Measurements from ENCODE around the gene VSIR.

The VSIR gene

GRCh38 chr10:71770789-71771188 is 2.5 kb downstream of the VSIR start:
- Histone ChIP-seq H3K9ac (ENCODE audit: low read length) (no peak overlapping the region), H3K27me3 (ENCODE audit: low read length) (no peaks in the 10 kb centered on the region), H3K4me3 (ENCODE audit: insufficient read depth, low read length, poor library complexity, severe bottlenecking) (no peak overlapping the region), H3K9me3 (ENCODE audit: insufficient read depth, low read length) (no peaks in the 10 kb centered on the region), H3K9me2 (replicated peaks; ENCODE audit: insufficient read depth, low read length) (no peaks in the 10 kb centered on the region), H3K27ac (ENCODE audit: low read depth, low read length) (no peak overlapping the region), H3K36me3 (ENCODE audit: low read length) (no peaks in the 10 kb centered on the region), H2AFZ (ENCODE audit: low read depth, low read length, severe bottlenecking) (no peak overlapping the region), H3K79me2 (ENCODE audit: insufficient read depth, low read length) (no peaks in the 10 kb centered on the region), H3F3A (ENCODE audit: insufficient read depth) (no peaks in the 10 kb centered on the region), H3K4me2 (ENCODE audit: low read depth, low read length, poor library complexity, severe bottlenecking) (no peak overlapping the region), H4K20me1 (ENCODE audit: low read depth, low read length) (no peaks in the 10 kb centered on the region)
- TF ChIP-seq, protein P1, sequence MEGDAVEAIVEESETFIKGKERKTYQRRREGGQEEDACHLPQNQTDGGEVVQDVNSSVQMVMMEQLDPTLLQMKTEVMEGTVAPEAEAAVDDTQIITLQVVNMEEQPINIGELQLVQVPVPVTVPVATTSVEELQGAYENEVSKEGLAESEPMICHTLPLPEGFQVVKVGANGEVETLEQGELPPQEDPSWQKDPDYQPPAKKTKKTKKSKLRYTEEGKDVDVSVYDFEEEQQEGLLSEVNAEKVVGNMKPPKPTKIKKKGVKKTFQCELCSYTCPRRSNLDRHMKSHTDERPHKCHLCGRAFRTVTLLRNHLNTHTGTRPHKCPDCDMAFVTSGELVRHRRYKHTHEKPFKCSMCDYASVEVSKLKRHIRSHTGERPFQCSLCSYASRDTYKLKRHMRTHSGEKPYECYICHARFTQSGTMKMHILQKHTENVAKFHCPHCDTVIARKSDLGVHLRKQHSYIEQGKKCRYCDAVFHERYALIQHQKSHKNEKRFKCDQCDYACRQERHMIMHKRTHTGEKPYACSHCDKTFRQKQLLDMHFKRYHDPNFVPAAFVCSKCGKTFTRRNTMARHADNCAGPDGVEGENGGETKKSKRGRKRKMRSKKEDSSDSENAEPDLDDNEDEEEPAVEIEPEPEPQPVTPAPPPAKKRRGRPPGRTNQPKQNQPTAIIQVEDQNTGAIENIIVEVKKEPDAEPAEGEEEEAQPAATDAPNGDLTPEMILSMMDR (IDR thresholded peaks at IDR 0.05; ENCODE audit: insufficient read depth, low read length, poor library complexity, severe bottlenecking) = no peak
- TF ChIP-seq EZH2phosphoT487 (conservative IDR thresholded peaks at IDR 0.05; ENCODE audit: low read length) = no peak

- TF ChIP-seq, protein P1 (IDR thresholded peaks at IDR 0.05; ENCODE audit: insufficient read depth, low read length, poor library complexity, severe bottlenecking) = no peak
- no peak for TF ChIP-seq EZH2phosphoT487 (conservative IDR thresholded peaks at IDR 0.05; ENCODE audit: low read length)
- Histone ChIP-seq H3K4me3 (ENCODE audit: insufficient read depth, low read length, poor library complexity, severe bottlenecking) (no peak overlapping the region), H4K20me1 (ENCODE audit: low read depth, low read length) (no peaks in the 10 kb centered on the region), H3F3A (ENCODE audit: insufficient read depth) (no peaks in the 10 kb centered on the region), H3K79me2 (ENCODE audit: insufficient read depth, low read length) (no peaks in the 10 kb centered on the region), H3K27ac (ENCODE audit: low read depth, low read length) (no peak overlapping the region), H3K9ac (ENCODE audit: low read length) (no peak overlapping the region), H3K9me2 (replicated peaks; ENCODE audit: insufficient read depth, low read length) (no peaks in the 10 kb centered on the region), H2AFZ (ENCODE audit: low read depth, low read length, severe bottlenecking) (no peak overlapping the region), H3K36me3 (ENCODE audit: low read length) (no peaks in the 10 kb centered on the region), H3K27me3 (ENCODE audit: low read length) (no peaks in the 10 kb centered on the region), H3K9me3 (ENCODE audit: insufficient read depth, low read length) (no peaks in the 10 kb centered on the region), H3K4me2 (ENCODE audit: low read depth, low read length, poor library complexity, severe bottlenecking) (no peak overlapping the region)
These were observed 3.1 kb downstream of the VSIR start for GRCh38 chr10:71770255-71770654.

DNA sequence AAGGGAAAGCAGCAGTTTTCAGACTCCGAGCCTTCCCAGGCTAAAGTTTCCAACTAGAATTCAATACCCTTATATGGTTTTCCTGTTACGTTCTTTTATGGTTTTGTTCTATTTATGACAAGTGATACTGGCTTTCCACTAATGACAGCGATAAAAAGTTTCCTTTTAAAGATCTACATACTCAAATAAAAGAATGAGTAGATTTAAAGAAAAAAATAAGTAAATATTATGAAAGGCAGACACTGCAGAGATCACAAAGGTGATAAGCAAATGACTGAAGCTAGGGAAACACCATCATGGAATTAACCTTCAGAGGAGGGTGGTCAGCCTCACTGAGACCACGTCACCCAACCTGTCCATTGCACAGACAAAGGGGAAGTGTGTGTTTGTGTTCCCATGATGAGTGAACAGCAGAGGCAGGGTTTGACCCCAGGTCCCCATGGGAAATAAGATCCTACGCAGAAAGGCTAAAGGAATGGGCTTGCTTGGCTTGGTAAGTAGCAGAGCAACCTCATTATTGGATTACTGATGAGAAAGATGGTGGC is 4.0 kb downstream of the VSIR start:
- Histone ChIP-seq H3K4me2 (ENCODE audit: low read depth, low read length, poor library complexity, severe bottlenecking) (no peak overlapping the region), H2AFZ (ENCODE audit: low read depth, low read length, severe bottlenecking) (no peak overlapping the region), H3K79me2 (ENCODE audit: insufficient read depth, low read length) (no peaks in the 10 kb centered on the region), H3K4me3 (ENCODE audit: insufficient read depth, low read length, poor library complexity, severe bottlenecking) (no peak overlapping the region), H3K27ac (ENCODE audit: low read depth, low read length) (no peak overlapping the region), H3F3A (ENCODE audit: insufficient read depth) (no peaks in the 10 kb centered on the region), H4K20me1 (ENCODE audit: low read depth, low read length) (no peaks in the 10 kb centered on the region), H3K27me3 (ENCODE audit: low read length) (no peaks in the 10 kb centered on the region), H3K9me3 (ENCODE audit: insufficient read depth, low read length) (no peaks in the 10 kb centered on the region), H3K36me3 (ENCODE audit: low read length) (no peaks in the 10 kb centered on the region), H3K9ac (ENCODE audit: low read length) (no peak overlapping the region), H3K9me2 (replicated peaks; ENCODE audit: insufficient read depth, low read length) (no peaks in the 10 kb centered on the region)
- TF ChIP-seq, protein P1 (IDR thresholded peaks at IDR 0.05; ENCODE audit: insufficient read depth, low read length, poor library complexity, severe bottlenecking) = no peak
- TF ChIP-seq EZH2phosphoT487 (conservative IDR thresholded peaks at IDR 0.05; ENCODE audit: low read length) = no peak
